Pons (tissue), 1 donor: ENCODE data around the gene PEX12.
"Not testable (repeated sequence)": the region's sequence is repeated elsewhere in the genome, so short reads cannot be mapped to it uniquely, and the experiment has no call there.

Experiments
- DNase-seq: peaks from one replicate; pipeline ENCODE4 v3.0.0-alpha.2; 2016; ENCODE audit warnings: low spot score

PEX12 gene

DNA sequence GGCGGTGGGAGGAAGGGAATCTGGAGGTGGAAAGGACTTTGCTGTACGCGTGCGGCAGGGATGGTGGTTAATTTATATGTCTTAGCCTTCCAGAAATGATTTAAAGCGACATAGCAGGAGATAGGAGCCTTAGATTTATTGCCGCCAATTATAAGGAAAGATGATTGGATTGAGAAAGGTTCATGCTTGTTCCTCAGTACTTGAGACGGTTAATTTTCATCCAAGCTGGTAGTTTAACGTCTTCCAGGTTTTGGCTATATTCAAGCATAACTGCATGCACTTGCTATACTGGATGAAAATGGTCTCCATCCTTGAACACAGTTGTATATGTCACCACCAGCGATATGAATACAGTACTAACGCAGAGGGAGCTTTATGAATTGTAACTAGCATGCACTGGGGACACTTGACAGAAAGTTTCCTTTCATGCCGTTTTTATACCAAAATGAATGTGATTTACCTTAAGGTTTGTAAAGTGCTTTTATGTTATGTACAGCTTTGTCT, 610 bp upstream of the PEX12 start:
- DNase-seq: no peak

GRCh38 chr17:35577830-35578196, 558 bp downstream of the PEX12 start:
- DNase-seq: no peak

GRCh38 chr17:35575759-35576158, 2.6 kb downstream of the PEX12 start:
- no peak for DNase-seq

GRCh38 chr17:35569405-35569804, 9.0 kb downstream of the PEX12 start:
- DNase-seq: no peak

DNA sequence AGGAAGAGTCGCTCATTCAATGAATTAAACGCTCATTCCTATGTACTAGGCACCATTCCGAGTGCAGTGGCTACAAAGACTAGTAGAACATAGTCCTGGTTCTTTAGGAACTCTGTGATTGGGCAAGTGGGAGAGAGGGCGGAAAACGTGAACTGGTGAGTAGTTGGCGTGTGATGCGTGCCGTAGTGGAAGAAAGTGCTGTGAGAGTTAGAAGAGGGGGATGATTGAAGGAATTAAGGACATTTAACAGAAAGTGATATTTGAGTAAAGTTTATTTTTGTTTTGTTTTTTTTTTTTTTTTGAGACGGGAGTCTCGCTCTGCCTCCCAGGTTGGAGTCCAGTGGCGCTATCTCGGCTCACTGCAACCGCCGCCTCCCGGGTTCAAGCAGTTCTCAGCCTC, 9.8 kb downstream of the PEX12 start:
- DNase-seq: no peak

- no peak for DNase-seq
Observed at GRCh38 chr17:35566968-35567367, 11.4 kb downstream of the PEX12 start.

DNA sequence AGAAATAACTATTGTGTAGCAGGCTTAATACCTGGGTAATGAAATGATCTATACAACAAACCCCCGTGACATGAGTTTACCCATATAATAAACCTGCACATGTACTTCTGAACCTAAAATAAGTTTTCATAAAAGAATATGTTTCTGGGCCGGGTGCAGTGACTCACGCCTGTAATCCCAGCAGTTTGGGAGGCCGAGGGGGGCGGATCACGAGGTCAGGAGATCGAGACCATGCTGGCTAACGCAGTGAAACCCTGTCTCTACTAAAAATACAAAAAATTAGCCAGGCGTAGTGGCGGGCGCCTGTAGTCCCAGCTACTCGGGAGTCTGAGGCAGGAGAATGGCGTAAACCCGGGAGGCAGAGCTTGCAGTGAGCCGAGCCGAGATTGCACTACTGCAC, 15.2 kb downstream of the PEX12 start:
- not testable (repeated sequence) for DNase-seq

DNA sequence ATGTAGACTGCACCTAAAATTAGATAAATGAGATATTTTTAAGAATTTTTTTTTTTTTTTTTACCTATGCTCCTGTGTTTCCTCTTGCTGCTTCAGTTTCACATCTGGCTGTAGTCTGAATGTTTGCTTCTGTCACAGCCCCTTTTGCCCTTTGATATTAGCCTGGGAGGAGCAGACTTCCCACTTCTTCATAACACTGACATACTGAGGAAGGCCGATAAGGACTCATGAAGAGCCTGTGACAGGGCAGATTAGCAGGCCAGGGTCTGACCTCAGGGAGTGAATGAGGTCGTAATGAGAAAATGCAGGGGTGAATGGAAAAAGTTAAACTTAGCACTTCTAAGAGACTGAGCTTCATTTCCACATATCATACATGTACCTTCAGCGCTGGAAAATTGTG, 17.7 kb downstream of the PEX12 start, which contains the start of gene SLFN14:
Gene SLFN14 (minus strand): TSS at position 117 of the 400 bp plus-strand sequence. CDS start 2,757 bp downstream, outside the sequence.
- no peak for DNase-seq

DNA sequence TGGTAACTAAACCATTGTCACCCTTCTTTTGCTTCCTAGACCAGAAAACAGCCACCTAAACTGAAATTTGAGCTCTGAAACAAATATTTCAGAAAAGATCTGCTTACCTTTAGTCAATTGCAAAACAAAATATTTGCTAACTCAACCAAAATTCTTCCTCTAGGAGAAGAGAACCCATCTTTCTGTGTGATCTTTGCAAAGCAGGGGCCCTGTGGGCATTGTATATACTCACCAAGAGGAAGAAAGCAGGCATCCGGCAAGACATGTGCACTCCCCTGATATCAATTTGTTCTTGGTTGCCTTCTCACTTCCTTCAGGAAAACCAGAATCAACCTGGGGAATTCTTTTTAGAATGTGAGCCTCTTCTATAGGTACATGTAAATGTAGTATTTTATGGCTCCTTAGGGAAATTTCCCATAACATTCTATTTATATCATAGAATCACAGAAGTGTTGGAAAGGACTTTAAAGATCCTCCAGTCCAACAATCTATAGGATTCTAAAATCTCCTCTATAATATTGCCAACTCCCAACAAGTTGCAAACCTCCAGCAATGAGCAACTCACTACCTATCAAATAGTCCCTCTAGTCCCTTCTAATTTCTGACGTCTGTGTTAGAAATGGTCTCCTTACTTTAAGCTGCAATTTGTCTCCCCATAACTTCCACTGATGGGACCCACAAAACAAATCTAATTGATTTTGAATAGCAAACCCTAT, 18.7 kb downstream of the PEX12 start:
- DNase-seq: no peak

DNA sequence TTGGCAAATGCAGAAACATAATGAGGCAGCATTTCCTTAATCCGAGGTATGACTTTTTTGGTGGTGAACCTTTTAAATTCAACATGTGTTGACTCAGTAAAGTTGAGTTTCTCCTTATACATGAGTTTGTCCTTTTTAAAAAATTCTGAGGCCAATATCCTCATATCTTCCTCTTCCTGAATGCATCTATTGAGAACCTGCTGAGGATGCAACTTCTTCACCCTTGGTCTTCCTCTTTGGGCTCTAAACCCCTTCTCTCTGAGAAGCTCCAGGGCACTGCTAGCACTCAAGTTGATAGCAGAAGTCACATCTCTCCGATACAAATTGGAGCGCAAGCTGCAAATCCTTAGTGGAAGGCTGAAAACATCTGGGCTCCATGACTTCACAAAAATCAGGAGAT, 21.0 kb downstream of the PEX12 start:
- DNase-seq: no peak

DNA sequence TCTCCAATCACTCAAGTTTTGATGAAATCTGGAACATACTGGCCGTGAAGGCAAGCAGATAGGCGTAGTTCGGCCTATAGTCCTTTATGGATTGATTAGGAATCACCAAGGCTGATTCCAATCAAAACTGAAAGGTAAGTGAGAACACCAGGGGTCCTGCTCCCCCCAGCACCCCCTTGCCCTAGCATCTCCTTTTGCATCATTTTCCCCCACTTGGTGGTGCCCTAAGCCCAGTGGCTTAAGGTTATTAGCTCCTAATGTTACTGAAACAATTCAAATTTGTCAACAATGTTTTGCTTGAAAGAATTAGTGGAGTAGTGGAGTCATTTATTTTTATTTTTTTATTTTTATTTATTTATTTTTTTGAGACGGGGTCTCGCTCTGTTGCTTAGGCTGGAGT, 22.7 kb downstream of the PEX12 start:
- no peak for DNase-seq

- DNase-seq: no peak
Observed at GRCh38 chr17:35554668-35555067, 23.7 kb downstream of the PEX12 start.

- DNase-seq: no peak
Observed at GRCh38 chr17:35553310-35553709, 25.1 kb downstream of the PEX12 start.

DNA sequence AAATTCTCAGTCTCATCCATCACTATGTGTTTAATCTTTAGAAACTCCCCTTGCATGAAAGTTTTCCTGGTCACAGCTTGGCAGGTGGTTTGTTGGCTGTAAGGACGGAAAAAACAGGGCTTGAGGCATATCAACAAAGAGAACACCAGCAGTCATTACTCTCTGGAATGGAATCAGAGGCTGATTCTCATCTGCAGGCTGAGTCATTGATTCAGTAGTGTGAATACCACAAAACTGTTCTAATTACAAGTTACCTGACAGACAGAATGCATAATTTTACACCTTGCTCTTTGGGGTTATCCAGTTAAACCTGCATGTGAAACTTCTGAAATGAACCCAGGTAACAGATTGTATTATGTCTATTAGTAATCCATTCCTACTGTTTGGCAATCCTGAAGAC, 29.4 kb downstream of the PEX12 start:
- DNase-seq: no peak

DNA sequence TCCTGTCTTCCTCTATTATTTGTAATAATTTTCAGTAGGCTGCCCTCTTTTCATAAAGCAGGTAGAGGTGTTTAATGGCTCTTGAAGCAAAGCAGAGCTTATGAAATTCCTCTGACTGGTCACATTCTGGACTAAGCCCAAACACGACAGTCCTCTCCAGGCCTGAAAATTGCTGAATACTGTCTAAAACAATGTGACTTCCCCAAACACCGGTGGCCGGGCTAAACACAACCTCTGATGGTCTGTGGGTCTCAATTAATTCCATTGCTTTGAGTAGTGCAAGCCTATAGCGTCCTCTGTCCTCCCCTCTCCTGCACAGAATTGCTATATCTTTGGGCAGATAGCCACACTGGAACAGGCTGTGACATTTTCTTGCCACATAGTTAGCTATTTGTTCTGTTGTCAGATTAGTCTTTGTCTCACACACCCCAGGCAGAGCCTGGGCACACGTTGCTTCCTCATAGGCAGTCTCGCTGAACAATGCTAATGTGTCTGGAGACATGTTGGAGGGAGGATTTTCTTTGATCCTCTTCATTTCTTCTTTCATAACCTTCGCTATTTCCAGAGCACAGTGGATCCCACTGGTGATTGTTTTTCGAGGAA, 30.1 kb downstream of the PEX12 start:
- peak; percentile 75 for DNase-seq

GRCh38 chr17:35546487-35546886, 31.9 kb downstream of the PEX12 start:
- no peak for DNase-seq

DNA sequence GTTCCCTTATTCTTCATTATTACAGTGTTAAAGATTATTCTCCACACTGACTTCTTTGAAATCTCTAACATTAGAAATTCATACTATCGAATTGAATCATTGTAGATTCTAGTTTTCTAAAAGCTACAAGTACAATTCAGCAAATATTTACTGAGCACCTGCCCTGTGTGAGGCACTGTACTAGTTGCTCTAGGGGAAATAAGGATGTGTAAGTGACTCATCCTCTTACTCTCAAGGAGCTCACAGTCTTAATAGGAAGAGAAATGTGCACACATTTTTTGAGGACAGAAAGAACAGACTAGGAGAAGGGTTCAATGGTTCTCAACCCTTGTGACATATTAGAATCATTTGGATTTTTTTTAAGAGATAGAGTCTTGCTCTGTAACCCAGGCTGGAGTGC, 33.2 kb downstream of the PEX12 start:
- DNase-seq: no peak

- DNase-seq: no peak
Observed at GRCh38 chr17:35543856-35544255, 34.5 kb downstream of the PEX12 start.

GRCh38 chr17:35542990-35543389, 35.4 kb downstream of the PEX12 start:
- DNase-seq: no peak

GRCh38 chr17:35541434-35541833, 36.9 kb downstream of the PEX12 start:
- DNase-seq: no peak

- peak; percentile 56 for DNase-seq
Observed at GRCh38 chr17:35540589-35541404, 37.6 kb downstream of the PEX12 start.

- DNase-seq: no peak
Observed at GRCh38 chr17:35539659-35540026, 38.7 kb downstream of the PEX12 start.

GRCh38 chr17:35537601-35538141, 40.7 kb downstream of the PEX12 start, which contains the start of gene SLFN12L:
Gene SLFN12L (minus strand): TSS chr17:35537678. CDS start chr17:35522364, 15,314 bp downstream.
- no peak for DNase-seq
